Measurements from ENCODE around the gene GAS6. TPM values are rescaled to one million over a fixed set of nuclear protein-coding genes. Genes with fewer than 3 reads are reported as not detected.

GAS6 gene
- total RNA-seq, 1 experiment from 2014 or later: 28.1 TPM

- H3K27me3 ChIP-seq (ENCODE audit: control insufficient read depth, insufficient read depth, low read length): no peaks in the 10 kb centered on the region
- no peaks in the 10 kb centered on the region for H3K4me1 ChIP-seq (ENCODE audit: control insufficient read depth, insufficient read depth, low read length)
- ChIA-PET CTCF (no interaction called here), POLR2A (no interaction called here)
- TF ChIP-seq POLR2AphosphoS5 (IDR thresholded peaks at IDR 0.05; ENCODE audit: low read depth, low read length) (no peak), SIN3A (IDR thresholded peaks at IDR 0.05; ENCODE audit: borderline replicate concordance, insufficient read depth, low read depth, low read length) (no peak), TCF7L2 (IDR thresholded peaks at IDR 0.05; ENCODE audit: low read depth, low read length) (no peak), REST (IDR thresholded peaks at IDR 0.05; ENCODE audit: insufficient read depth in 1 of 2, low read depth in 2 of 2, low read length in 1 of 2) (no peak)
- TF ChIP-seq, protein P1, sequence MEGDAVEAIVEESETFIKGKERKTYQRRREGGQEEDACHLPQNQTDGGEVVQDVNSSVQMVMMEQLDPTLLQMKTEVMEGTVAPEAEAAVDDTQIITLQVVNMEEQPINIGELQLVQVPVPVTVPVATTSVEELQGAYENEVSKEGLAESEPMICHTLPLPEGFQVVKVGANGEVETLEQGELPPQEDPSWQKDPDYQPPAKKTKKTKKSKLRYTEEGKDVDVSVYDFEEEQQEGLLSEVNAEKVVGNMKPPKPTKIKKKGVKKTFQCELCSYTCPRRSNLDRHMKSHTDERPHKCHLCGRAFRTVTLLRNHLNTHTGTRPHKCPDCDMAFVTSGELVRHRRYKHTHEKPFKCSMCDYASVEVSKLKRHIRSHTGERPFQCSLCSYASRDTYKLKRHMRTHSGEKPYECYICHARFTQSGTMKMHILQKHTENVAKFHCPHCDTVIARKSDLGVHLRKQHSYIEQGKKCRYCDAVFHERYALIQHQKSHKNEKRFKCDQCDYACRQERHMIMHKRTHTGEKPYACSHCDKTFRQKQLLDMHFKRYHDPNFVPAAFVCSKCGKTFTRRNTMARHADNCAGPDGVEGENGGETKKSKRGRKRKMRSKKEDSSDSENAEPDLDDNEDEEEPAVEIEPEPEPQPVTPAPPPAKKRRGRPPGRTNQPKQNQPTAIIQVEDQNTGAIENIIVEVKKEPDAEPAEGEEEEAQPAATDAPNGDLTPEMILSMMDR (IDR thresholded peaks at IDR 0.05): no peak
- no peaks in the 10 kb centered on the region for H3K9me3 ChIP-seq (ENCODE audit: control insufficient read depth, insufficient read depth, low read depth, low read length)
- H3K27ac ChIP-seq (ENCODE audit: low read length): no peak overlapping the region
- DNase-seq (ENCODE audit: low read depth, low spot score): no peak
- in situ Hi-C loops (cut with HindIII; ENCODE audit: low pct_unique_long_range_greater_than_20kb, low sequenced_read_pairs) (no loop called here), intact Hi-C loops (cut with micrococcal nuclease; ENCODE audit: unreplicated experiment) (no loop called here)
- no peak overlapping the region for H3K4me3 ChIP-seq (ENCODE audit: low read depth in 2 of 2, low read length in 2 of 2)
- H3K36me3 ChIP-seq (ENCODE audit: control insufficient read depth, insufficient read depth, low read length): no peaks in the 10 kb centered on the region
- BruUV-seq (replicated peaks): no TSS peak
- ATAC-seq: no peak
These were observed 23.9 kb upstream of the GAS6 start for GRCh38 chr13:113887700-113888201.

DNA sequence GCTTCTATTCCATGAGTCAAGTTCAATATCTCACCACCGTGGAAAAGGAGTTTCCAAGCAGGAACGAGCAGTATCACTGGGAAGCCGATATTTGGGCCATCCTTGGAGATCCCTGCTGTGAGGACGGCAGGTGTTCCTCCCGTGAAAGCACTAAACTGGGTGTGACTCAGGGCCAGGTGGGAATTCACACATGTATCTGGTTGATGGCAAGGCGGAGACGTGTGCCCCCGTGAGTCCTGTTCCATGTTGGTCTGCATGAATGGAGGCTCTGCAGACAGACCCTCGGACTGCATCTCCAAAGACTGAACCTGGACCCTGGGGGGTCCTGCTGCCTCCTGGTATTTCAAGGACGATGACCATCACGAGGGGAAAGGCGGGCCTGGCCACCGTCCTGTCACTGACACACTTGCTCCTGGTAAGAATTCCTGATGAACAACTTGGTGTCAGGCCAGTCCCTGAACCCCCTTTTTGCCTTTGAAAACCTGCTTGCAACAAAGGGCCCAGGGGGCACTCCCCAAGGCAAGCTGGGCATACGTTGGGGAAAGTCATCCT lies 22.8 kb upstream of the GAS6 start:
- Histone ChIP-seq H3K4me3 (ENCODE audit: low read depth in 2 of 2, low read length in 2 of 2) (no peak overlapping the region), H3K27ac (ENCODE audit: low read length) (no peak overlapping the region), H3K9me3 (ENCODE audit: control insufficient read depth, insufficient read depth, low read depth, low read length) (no peaks in the 10 kb centered on the region), H3K4me1 (ENCODE audit: control insufficient read depth, insufficient read depth, low read length) (peaks cover 2% of the 10 kb centered on the region; the same call in 1 of the 2 replicates), H3K36me3 (ENCODE audit: control insufficient read depth, insufficient read depth, low read length) (no peaks in the 10 kb centered on the region), H3K27me3 (ENCODE audit: control insufficient read depth, insufficient read depth, low read length) (no peaks in the 10 kb centered on the region)
- no peak for TF ChIP-seq POLR2AphosphoS5 (IDR thresholded peaks at IDR 0.05; ENCODE audit: low read depth, low read length)
- TF ChIP-seq TCF7L2 (IDR thresholded peaks at IDR 0.05; ENCODE audit: low read depth, low read length): no peak
- TF ChIP-seq, protein P1 (IDR thresholded peaks at IDR 0.05): no peak
- TF ChIP-seq REST (IDR thresholded peaks at IDR 0.05; ENCODE audit: insufficient read depth in 1 of 2, low read depth in 2 of 2, low read length in 1 of 2): no peak
- TF ChIP-seq SIN3A (IDR thresholded peaks at IDR 0.05; ENCODE audit: borderline replicate concordance, insufficient read depth, low read depth, low read length): no peak
- POLR2A ChIA-PET: no interaction called here
- no TSS peak for BruUV-seq (replicated peaks)
- CTCF ChIA-PET: no interaction called here
- intact Hi-C loops (cut with micrococcal nuclease; ENCODE audit: unreplicated experiment): no loop called here
- in situ Hi-C loops (cut with HindIII; ENCODE audit: low pct_unique_long_range_greater_than_20kb, low sequenced_read_pairs): no loop called here
- DNase-seq (ENCODE audit: low read depth, low spot score) (no peak), ATAC-seq (no peak)
